BLaER1 treated with 17β-estradiol and CSF1 and Interleukin-3, amounts not matched to agents 10 nM and 100 nM (cell line): ENCODE measurements around the gene AQP1.
A peak's percentile ranks its signal among the peaks of the same experiment; 100 is the strongest.

ENCODE experiments used
- H3K27ac ChIP-seq, 11 experiments: shearing (Covaris generic); formaldehyde crosslinking; 2 replicates each; pipeline ENCODE4 v1.8.1; 2022
- H3K27me3 ChIP-seq, 11 experiments: shearing (Covaris generic); formaldehyde crosslinking; 2 replicates each; pipeline ENCODE4 v1.8.1; 2022
- H3K36me3 ChIP-seq, 11 experiments: shearing (Covaris generic); formaldehyde crosslinking; 2 replicates each; pipeline ENCODE4 v1.8.1; 2022
- H3K4me1 ChIP-seq, 10 experiments: shearing (Covaris generic); formaldehyde crosslinking; 2 replicates each; pipeline ENCODE4 v1.8.1; 2022
- H3K4me2 ChIP-seq, 11 experiments: shearing (Covaris generic); formaldehyde crosslinking; 2 replicates each; pipeline ENCODE4 v1.8.1; 2022
- H3K4me3 ChIP-seq, 10 experiments: shearing (Covaris generic); formaldehyde crosslinking; 2 replicates each; pipeline ENCODE4 v1.8.1; 2022
- H3K9ac ChIP-seq, 11 experiments: shearing (Covaris generic); formaldehyde crosslinking; 2 replicates each; pipeline ENCODE4 v1.8.1; 2022
- H3K9me3 ChIP-seq, 11 experiments: shearing (Covaris generic); formaldehyde crosslinking; replicated peaks in 1 of 11; 2 replicates each; pipeline ENCODE4 v1.8.1; 2022
- H4K20me1 ChIP-seq, 11 experiments: shearing (Covaris generic); formaldehyde crosslinking; 2 replicates each; pipeline ENCODE4 v1.8.1; 2022
- Cebpa-rat ChIP-seq, 11 experiments: shearing (Covaris generic); IDR thresholded peaks; 2 replicates each; pipeline ENCODE4 v1.8.1; 2022

AQP1 gene

GRCh38 chr7:30969604-30969970 lies 57.9 kb downstream of the AQP1 start:
- peak overlapping the region in 9 of 11 experiments; percentile 35 to 73 (median 68); a peak in 17 of 22 replicates for H3K4me2 ChIP-seq
- H3K9me3 ChIP-seq, result no peaks in the 10 kb centered on the region
- H4K20me1 ChIP-seq, result no peaks in the 10 kb centered on the region; a peak in 2 of 22 replicates
- no peaks in the 10 kb centered on the region for H3K27me3 ChIP-seq
- H3K4me3 ChIP-seq, result no peak overlapping the region
- H3K36me3 ChIP-seq, result no peaks in the 10 kb centered on the region
- TF ChIP-seq Cebpa-rat (IDR thresholded peaks at IDR 0.05), result no peak
- no peak overlapping the region for H3K9ac ChIP-seq
- peaks cover 0 to 55% (median 49%) of the 10 kb centered on the region in 10 experiments; a peak in 16 of 20 replicates for H3K4me1 ChIP-seq
- 0 out of 22 replicates have a peak overlapping the region, but pooled peaks of 2 of the 11 experiments have one; percentile 10 to 25 for H3K27ac ChIP-seq

DNA sequence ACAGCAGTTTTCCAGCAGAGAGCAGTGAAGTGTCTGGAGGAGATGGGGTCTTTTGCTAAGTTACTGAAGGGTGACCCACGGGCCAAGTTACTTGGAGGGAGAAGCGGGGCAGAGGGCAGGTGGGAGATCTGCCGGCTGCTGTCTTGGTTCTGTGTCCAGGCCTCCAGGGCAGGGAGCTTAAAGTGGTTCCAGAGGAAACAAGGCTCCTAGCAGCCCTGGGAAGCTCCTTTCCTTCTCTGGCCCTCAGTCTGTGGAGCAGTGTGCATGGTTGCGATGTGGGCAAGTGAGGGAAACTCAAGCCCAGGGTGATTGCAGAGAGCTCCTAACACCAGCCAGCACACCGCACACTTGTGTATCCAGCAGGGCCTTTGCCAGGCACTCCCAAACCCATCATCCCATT lies 58.4 kb downstream of the AQP1 start:
- peaks cover 0 to 55% (median 51%) of the 10 kb centered on the region in 10 experiments; a peak in 16 of 20 replicates for H3K4me1 ChIP-seq
- H3K27ac ChIP-seq, result no peak overlapping the region
- H3K9me3 ChIP-seq, result no peaks in the 10 kb centered on the region
- H3K36me3 ChIP-seq, result no peaks in the 10 kb centered on the region
- peak overlapping the region in 8 of 11 experiments; percentile 55 to 73 (median 70); a peak in 16 of 22 replicates for H3K4me2 ChIP-seq
- no peaks in the 10 kb centered on the region; a peak in 1 of 22 replicates for H4K20me1 ChIP-seq
- TF ChIP-seq Cebpa-rat (IDR thresholded peaks at IDR 0.05), result no peak
- no peak overlapping the region for H3K9ac ChIP-seq
- H3K4me3 ChIP-seq, result no peak overlapping the region
- H3K27me3 ChIP-seq, result no peaks in the 10 kb centered on the region

DNA sequence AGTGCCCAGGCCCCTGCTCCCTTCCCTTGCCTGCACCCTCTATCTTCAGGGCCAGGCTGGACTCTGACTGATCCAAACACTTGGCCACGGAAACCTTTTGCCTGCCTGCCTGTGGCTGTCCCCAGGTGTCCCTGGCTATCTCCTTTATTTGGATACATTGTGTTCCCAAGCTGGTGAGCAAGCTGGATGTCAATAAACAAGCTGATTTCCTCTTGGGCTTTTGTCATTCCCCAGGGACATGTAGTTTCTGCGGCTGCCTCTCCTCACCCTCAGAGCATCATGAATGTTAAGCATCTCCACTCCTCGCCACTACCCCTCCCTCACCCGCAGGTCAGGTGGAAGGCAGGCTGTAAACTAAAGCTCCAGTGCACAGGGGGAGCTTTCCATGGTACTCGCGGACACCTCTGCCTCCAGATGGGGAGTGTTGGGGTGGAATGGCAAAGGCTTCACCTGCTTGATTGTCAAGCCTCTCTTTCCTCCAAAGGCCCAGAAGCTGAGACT lies 59.0 kb downstream of the AQP1 start:
- no peak overlapping the region for H3K4me3 ChIP-seq
- no peaks in the 10 kb centered on the region for H3K9me3 ChIP-seq
- no peak overlapping the region for H3K9ac ChIP-seq
- peaks cover 0 to 55% (median 51%) of the 10 kb centered on the region in 10 experiments; a peak in 16 of 20 replicates for H3K4me1 ChIP-seq
- H3K36me3 ChIP-seq, result no peaks in the 10 kb centered on the region
- no peaks in the 10 kb centered on the region for H3K27me3 ChIP-seq
- no peaks in the 10 kb centered on the region; a peak in 1 of 22 replicates for H4K20me1 ChIP-seq
- peak overlapping the region in 9 of 11 experiments; percentile 34 to 73 (median 68); a peak in 18 of 22 replicates for H3K4me2 ChIP-seq
- no peak for TF ChIP-seq Cebpa-rat (IDR thresholded peaks at IDR 0.05)
- no peak overlapping the region for H3K27ac ChIP-seq

- TF ChIP-seq Cebpa-rat (IDR thresholded peaks at IDR 0.05), result no peak
- Histone ChIP-seq H3K4me2 (peak overlapping the region in 8 of 11 experiments; percentile 55 to 73 (median 70); a peak in 13 of 22 replicates), H3K9ac (no peak overlapping the region), H4K20me1 (no peaks in the 10 kb centered on the region; a peak in 1 of 22 replicates), H3K4me1 (peaks cover 0 to 55% (median 51%) of the 10 kb centered on the region in 10 experiments; a peak in 16 of 20 replicates), H3K27me3 (no peaks in the 10 kb centered on the region), H3K36me3 (no peaks in the 10 kb centered on the region), H3K27ac (no peak overlapping the region), H3K4me3 (no peak overlapping the region), H3K9me3 (no peaks in the 10 kb centered on the region)
Observed at GRCh38 chr7:30971440-30971839, 59.8 kb downstream of the AQP1 start.

DNA sequence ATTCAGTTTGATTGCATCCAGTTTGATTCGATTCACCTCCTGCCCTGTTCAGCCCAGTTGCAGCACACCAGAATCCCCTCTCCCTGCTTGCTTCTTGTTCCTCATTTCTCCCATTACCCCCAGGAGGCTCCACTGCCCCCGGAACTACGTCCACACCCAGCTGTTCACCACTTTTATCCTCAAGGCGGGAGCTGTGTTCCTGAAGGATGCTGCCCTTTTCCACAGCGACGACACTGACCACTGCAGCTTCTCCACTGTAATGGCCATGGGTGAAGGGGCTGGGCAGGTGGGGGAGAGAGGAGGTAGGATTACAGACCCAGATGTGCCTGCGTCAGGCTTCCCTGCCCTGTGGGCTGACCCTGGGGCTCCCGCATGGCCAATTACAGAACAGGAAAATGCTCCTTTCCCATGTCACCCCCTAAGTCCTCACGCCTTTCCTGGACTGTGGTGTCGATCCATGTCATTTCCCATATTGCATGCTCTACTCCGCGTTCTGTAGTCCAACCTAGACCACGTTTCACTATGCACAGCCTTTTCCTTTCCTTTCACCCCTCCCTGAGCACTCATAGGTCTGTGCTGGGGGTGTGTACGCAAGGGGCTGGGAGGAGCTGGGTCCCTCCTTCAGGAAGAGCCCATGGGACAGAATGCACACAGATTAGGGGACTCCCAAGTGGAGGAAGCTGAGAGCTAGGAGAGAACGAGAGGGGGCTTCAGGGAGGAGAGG lies 60.3 kb downstream of the AQP1 start:
- no peak for TF ChIP-seq Cebpa-rat (IDR thresholded peaks at IDR 0.05)
- H3K27ac ChIP-seq, result no peak overlapping the region
- no peaks in the 10 kb centered on the region for H3K36me3 ChIP-seq
- H3K4me3 ChIP-seq, result no peak overlapping the region
- peaks cover 0 to 55% (median 51%) of the 10 kb centered on the region in 10 experiments; a peak in 16 of 20 replicates for H3K4me1 ChIP-seq
- no peaks in the 10 kb centered on the region for H3K9me3 ChIP-seq
- no peak overlapping the region for H3K9ac ChIP-seq
- no peaks in the 10 kb centered on the region for H3K27me3 ChIP-seq
- H4K20me1 ChIP-seq, result no peaks in the 10 kb centered on the region; a peak in 1 of 22 replicates
- H3K4me2 ChIP-seq, result peak overlapping the region in 8 of 11 experiments; percentile 10 to 73 (median 68); a peak in 10 of 22 replicates

DNA sequence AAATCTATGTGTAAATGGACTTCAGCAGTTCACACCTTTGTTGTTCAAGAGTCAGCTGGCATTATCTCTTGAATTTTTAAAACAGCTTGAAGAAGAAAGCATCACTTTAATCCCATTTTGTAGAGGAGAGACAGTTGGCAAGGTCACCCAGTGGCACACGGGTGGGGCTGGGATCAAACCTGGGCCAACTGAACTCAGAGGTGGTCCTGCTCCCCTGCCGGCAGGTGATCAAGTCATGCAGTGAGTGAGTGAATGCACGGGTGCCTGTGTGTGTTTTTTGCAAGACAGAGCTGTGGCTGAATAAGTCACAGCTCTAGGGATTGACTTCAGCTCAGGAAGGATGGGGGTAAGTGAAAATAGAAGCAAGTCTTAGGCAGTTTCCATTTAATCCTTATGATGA lies 61.6 kb downstream of the AQP1 start:
- Histone ChIP-seq H3K4me1 (peaks cover 0 to 48% (median 41%) of the 10 kb centered on the region in 10 experiments; a peak in 16 of 20 replicates), H3K27me3 (no peaks in the 10 kb centered on the region), H3K36me3 (no peaks in the 10 kb centered on the region), H3K9me3 (no peaks in the 10 kb centered on the region), H3K4me3 (no peak overlapping the region), H3K9ac (no peak overlapping the region), H3K27ac (no peak overlapping the region), H3K4me2 (no peak overlapping the region), H4K20me1 (no peaks in the 10 kb centered on the region; a peak in 1 of 22 replicates)
- TF ChIP-seq Cebpa-rat (IDR thresholded peaks at IDR 0.05), result no peak

DNA sequence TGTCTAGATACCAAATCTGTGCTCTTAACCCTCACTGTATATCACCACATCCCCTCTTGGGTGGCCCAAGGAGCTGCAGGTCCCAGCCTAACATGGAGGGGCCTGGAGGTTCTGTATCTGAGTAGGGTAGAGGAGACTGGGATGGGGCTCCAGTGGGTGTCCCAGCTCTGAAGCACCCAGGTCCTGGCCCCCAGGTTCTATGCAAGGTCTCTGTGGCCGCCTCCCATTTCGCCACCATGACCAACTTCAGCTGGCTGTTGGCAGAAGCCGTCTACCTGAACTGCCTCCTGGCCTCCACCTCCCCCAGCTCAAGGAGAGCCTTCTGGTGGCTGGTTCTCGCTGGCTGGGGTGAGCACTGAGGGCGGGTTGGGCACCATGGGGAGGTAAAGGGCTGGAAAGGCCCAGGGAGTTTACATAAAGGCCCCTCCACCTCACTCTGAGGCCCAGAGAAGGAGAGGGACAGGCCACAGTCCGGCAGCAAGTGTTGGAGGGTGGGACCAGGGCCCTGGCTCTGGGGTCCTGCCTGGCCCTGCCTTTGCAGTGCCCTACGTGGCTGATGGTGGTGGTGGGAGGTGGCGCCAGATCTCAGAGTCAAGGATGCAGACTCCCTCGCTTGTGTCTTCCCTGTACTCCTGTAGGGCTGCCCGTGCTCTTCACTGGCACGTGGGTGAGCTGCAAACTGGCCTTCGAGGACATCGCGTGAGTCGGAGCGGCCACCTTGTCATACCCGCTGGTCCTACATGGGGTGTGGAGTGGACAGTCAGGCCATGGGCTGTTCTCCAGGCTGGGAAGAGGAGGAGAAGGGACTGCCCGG lies 62.3 kb downstream of the AQP1 start:
- no peaks in the 10 kb centered on the region; a peak in 1 of 22 replicates for H4K20me1 ChIP-seq
- peaks cover 0 to 41% (median 35%) of the 10 kb centered on the region in 10 experiments; a peak in 16 of 20 replicates for H3K4me1 ChIP-seq
- H3K27ac ChIP-seq, result no peak overlapping the region; a peak in 1 of 22 replicates
- no peaks in the 10 kb centered on the region for H3K36me3 ChIP-seq
- no peak overlapping the region for H3K9ac ChIP-seq
- H3K4me3 ChIP-seq, result no peak overlapping the region
- H3K27me3 ChIP-seq, result no peaks in the 10 kb centered on the region
- no peak for TF ChIP-seq Cebpa-rat (IDR thresholded peaks at IDR 0.05)
- peak overlapping the region in 4 of 11 experiments; percentile 18 to 54 (median 30); a peak in 6 of 22 replicates for H3K4me2 ChIP-seq
- H3K9me3 ChIP-seq, result no peaks in the 10 kb centered on the region

DNA sequence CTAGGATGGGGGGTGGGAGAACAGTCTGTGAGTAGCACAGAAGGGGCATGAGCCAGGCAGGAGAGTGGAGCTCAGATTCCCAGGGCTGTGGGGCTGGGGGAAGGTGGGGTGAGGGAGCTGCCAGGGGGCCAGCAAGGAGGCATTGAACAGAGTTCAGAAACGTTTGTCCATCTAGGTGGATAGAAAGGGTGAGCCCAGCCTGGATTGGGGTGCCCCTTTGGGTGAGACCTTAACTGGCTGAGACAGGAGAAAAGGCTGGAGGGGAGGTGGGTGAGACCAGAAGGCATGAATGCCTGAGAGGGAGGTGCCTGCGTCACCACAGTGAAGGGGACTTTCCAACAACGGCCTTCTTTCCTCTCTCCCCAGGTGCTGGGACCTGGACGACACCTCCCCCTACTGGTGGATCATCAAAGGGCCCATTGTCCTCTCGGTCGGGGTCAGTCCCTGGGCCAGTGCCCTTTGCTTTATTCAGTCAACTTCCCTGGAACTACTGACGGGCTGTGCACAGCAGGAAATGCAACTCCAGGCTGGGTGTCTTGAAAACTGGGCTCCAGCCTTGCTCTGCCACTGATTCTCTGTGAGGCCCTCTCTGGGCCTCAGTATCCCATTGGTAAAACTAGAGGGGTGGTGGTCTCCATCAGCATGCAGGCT lies 63.1 kb downstream of the AQP1 start:
- H3K4me3 ChIP-seq, result no peak overlapping the region
- H4K20me1 ChIP-seq, result no peaks in the 10 kb centered on the region; a peak in 2 of 22 replicates
- peak overlapping the region in 6 of 11 experiments; percentile 7 to 54 (median 23); a peak in 9 of 22 replicates for H3K4me2 ChIP-seq
- H3K27ac ChIP-seq, result no peak overlapping the region; a peak in 1 of 22 replicates
- no peak overlapping the region for H3K9ac ChIP-seq
- TF ChIP-seq Cebpa-rat (IDR thresholded peaks at IDR 0.05), result no peak
- H3K27me3 ChIP-seq, result no peaks in the 10 kb centered on the region
- H3K36me3 ChIP-seq, result no peaks in the 10 kb centered on the region
- no peaks in the 10 kb centered on the region for H3K9me3 ChIP-seq
- H3K4me1 ChIP-seq, result peaks cover 0 to 34% (median 27%) of the 10 kb centered on the region in 10 experiments; a peak in 16 of 20 replicates
